SU-DHL-6 (cell line): Measurements from ENCODE around the gene PCGF5.

ENCODE experiments used
- H2AFZ ChIP-seq: fragments of 200-600 bp; sonication (generic); 2 replicates; pipeline ENCODE4 v1.6.1; 2014; ENCODE audit warnings: low read depth, mild to moderate bottlenecking, moderate library complexity, mixed read lengths, antibody characterized with exemption, low read length; ENCODE audit not compliant: severe bottlenecking
- H3F3A ChIP-seq: fragments of 200-600 bp; shearing (Covaris generic); 2 replicates; pipeline ENCODE4 v1.6.0; 2016; ENCODE audit warnings: antibody characterized with exemption, mild to moderate bottlenecking; ENCODE audit not compliant: insufficient read depth
- H3K27ac ChIP-seq: fragments of 200-600 bp; sonication (generic); 2 replicates; pipeline ENCODE4 v1.5.1; 2016; ENCODE audit warnings: low read depth, mild to moderate bottlenecking, low read length, moderate library complexity, mixed read lengths
- H3K27me3 ChIP-seq: fragments of 200-600 bp; sonication (generic), shearing (Covaris generic); 2 replicates; pipeline ENCODE4 v1.6.0; 2014; ENCODE audit warnings: mild to moderate bottlenecking, low read length
- H3K36me3 ChIP-seq: fragments of 200-600 bp; sonication (generic); 2 replicates; pipeline ENCODE4 v1.6.1; 2014; ENCODE audit warnings: mild to moderate bottlenecking, low read length, mixed read lengths
- H3K4me2 ChIP-seq: fragments of 300-600, 200-600 bp; shearing (Covaris generic), sonication (generic); 2 replicates; pipeline ENCODE4 v1.6.0; 2014; ENCODE audit warnings: low read length, low read depth, mild to moderate bottlenecking; ENCODE audit not compliant: poor library complexity, severe bottlenecking
- H3K4me3 ChIP-seq: fragments of 200-600 bp; sonication (generic); 2 replicates; pipeline ENCODE4 v1.5.1; 2014; ENCODE audit warnings: antibody characterized with exemption, low read length, mild to moderate bottlenecking, mixed read lengths; ENCODE audit not compliant: insufficient read depth, poor library complexity, severe bottlenecking
- H3K79me2 ChIP-seq: fragments of 200-600 bp; sonication (generic); 2 replicates; pipeline ENCODE4 v1.6.1; 2014; ENCODE audit warnings: mild to moderate bottlenecking, low read length, moderate library complexity; ENCODE audit not compliant: insufficient read depth
- H3K9ac ChIP-seq: fragments of 200-600 bp; sonication (generic); 2 replicates; pipeline ENCODE4 v1.7.0; 2014; ENCODE audit warnings: mild to moderate bottlenecking, low read length
- H3K9me2 ChIP-seq: fragments of 200-600 bp; sonication (generic); replicated peaks from 2 replicates; pipeline ENCODE4 v1.6.1; 2014; ENCODE audit warnings: low read length; ENCODE audit not compliant: insufficient read depth
- H3K9me3 ChIP-seq: fragments of 200-600 bp; sonication (generic); 2 replicates; pipeline ENCODE4 v1.6.1; 2014; ENCODE audit warnings: low read length, mixed read lengths; ENCODE audit not compliant: insufficient read depth
- H4K20me1 ChIP-seq: fragments of 200-600 bp; sonication (generic); 2 replicates; pipeline ENCODE4 v1.6.1; 2014; ENCODE audit warnings: low read depth, mild to moderate bottlenecking, antibody characterized with exemption, low read length, moderate library complexity, mixed read lengths
- EZH2phosphoT487 ChIP-seq: fragments of 200-600 bp; sonication (generic), shearing (Covaris generic); conservative IDR thresholded peaks from 2 replicates; pipeline ENCODE4 v1.6.1; 2018; ENCODE audit warnings: mild to moderate bottlenecking, antibody characterized with exemption, low read length, moderate library complexity, mixed read lengths
- TF ChIP-seq, protein P1 (sequence below): fragments of 200-600 bp; sonication (generic); IDR thresholded peaks from one replicate; pipeline ENCODE4 v1.5.1; 2017; ENCODE audit warnings: antibody characterized with exemption, mild to moderate bottlenecking, low read length, moderate library complexity; ENCODE audit not compliant: insufficient read depth, poor library complexity, severe bottlenecking

The PCGF5 gene

DNA sequence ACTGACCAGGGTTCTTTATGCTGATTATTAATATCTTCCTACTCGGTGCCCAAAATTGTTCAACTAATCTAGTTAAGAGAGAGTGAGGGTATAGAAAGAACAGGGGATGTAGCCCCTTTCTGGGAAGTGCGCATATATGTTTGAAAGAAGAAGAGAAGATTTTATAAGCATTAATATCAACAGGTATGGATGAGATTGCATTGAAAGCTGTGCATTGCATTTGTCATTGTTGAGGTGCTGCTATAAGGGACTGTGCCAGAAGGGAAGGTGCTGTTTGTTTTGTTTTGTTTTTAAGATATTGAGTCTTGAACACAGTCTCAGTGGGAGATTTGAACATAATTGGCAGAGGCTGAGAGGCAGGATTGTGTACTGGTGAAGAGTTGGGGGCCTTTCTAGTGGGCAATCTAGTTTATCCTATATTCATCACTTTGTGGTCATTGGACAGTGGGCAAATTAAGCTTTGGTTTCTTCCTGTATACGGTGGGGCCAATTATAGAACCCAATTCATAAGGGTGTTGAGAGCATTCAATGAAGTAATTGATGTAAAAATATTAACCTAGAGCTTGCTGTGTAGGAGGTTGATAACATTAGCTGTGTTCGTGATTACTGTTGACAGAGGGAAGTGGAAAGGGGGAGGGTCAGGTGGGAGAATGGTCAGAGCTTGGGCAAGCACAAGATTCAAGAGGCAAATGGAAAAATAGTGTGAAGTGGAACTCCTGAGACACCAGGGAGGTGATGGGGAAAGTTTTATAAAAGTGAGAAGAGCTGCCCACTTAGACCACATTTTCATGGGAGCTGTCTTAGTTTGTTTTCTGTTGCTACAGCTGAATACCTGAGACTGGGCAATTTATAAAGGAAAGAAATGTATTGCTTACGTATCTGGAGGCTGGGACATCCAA lies 19.9 kb upstream of the PCGF5 start:
- Histone ChIP-seq H3F3A (no peaks in the 10 kb centered on the region), H3K27ac (no peak overlapping the region), H3K27me3 (no peaks in the 10 kb centered on the region), H3K4me2 (no peak overlapping the region), H3K79me2 (no peaks in the 10 kb centered on the region), H4K20me1 (0 out of 2 replicates have a peak, but pooled peaks cover 6% of the 10 kb centered on the region), H2AFZ (no peak overlapping the region), H3K4me3 (no peak overlapping the region), H3K9me3 (no peaks in the 10 kb centered on the region), H3K9me2 (no peaks in the 10 kb centered on the region), H3K36me3 (no peaks in the 10 kb centered on the region), H3K9ac (no peak overlapping the region)
- TF ChIP-seq, protein P1, sequence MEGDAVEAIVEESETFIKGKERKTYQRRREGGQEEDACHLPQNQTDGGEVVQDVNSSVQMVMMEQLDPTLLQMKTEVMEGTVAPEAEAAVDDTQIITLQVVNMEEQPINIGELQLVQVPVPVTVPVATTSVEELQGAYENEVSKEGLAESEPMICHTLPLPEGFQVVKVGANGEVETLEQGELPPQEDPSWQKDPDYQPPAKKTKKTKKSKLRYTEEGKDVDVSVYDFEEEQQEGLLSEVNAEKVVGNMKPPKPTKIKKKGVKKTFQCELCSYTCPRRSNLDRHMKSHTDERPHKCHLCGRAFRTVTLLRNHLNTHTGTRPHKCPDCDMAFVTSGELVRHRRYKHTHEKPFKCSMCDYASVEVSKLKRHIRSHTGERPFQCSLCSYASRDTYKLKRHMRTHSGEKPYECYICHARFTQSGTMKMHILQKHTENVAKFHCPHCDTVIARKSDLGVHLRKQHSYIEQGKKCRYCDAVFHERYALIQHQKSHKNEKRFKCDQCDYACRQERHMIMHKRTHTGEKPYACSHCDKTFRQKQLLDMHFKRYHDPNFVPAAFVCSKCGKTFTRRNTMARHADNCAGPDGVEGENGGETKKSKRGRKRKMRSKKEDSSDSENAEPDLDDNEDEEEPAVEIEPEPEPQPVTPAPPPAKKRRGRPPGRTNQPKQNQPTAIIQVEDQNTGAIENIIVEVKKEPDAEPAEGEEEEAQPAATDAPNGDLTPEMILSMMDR = no peak
- no peak for TF ChIP-seq EZH2phosphoT487

DNA sequence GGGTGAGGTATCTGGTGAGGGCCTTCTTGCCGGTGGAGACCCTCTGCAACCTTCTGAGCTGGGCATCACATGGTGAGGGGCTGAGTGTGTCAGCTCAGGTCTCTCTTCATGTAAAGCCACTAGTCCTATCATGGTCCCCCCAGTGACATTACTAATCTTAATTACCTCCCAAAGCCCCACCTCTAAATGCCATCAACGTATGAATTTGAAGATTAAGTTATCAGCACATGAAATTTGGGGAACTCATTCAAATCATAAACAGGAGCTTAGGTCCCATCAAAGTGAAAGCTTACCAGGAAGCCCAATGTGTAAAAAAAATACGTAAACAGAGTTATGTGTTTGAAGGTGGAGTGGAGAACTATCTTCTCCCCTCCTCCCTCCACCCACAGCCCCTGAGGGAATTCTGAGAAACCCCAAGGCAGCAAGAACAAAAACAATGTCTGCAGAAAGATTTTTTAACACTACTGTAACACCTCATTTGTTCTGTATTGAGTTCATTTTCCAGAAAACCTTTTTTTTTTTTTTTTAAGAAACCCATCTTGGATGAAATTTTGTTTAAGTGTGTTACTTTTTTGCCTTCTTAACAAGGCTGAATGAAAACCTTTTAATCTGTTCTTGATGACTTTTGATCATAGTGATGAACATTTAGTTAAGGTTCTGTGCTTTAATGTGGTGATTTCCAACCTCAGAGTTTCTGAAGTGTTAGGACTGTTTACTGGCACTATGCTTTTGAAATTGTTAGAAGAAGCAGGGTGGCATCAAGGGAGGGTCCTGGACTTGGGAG lies 19.1 kb upstream of the PCGF5 start:
- H3K27me3 ChIP-seq = no peaks in the 10 kb centered on the region
- no peak overlapping the region for H3K9ac ChIP-seq
- no peaks in the 10 kb centered on the region for H3K36me3 ChIP-seq
- H3K27ac ChIP-seq = no peak overlapping the region
- no peak overlapping the region for H3K4me3 ChIP-seq
- TF ChIP-seq, protein P1 = no peak
- TF ChIP-seq EZH2phosphoT487 = no peak
- H2AFZ ChIP-seq = no peak overlapping the region
- H3F3A ChIP-seq = no peaks in the 10 kb centered on the region
- H4K20me1 ChIP-seq = 0 out of 2 replicates have a peak, but pooled peaks cover 6% of the 10 kb centered on the region
- H3K9me3 ChIP-seq = no peaks in the 10 kb centered on the region
- H3K4me2 ChIP-seq = no peak overlapping the region
- H3K79me2 ChIP-seq = no peaks in the 10 kb centered on the region
- no peaks in the 10 kb centered on the region for H3K9me2 ChIP-seq

DNA sequence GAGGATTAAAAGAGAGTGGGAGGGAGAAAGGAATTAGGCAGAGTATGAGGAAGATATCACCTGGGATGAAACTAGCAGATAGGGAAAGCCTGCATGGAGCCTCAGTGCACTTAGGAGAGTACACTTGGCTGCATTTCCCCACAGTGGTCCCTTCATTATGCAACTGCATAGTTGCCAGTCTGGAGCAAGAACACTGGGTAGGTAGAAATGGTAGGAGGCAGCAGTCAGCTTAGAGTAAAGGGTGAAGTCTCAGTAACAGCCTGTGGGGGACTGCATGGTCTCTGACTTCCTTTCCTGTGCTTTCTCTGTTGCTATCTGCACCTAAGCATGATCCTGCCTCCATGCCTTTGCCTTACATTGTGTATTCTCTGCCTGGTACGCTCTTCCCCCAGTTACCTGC lies 14.0 kb upstream of the PCGF5 start:
- Histone ChIP-seq H4K20me1 (peaks cover 14% of the 10 kb centered on the region), H3K79me2 (no peaks in the 10 kb centered on the region), H3F3A (no peaks in the 10 kb centered on the region)

More for the DNA sequence above, 14.0 kb upstream of the PCGF5 start:
- H3K9ac ChIP-seq = no peak overlapping the region
- TF ChIP-seq, protein P1 = no peak
- TF ChIP-seq EZH2phosphoT487 = no peak
- H3K27ac ChIP-seq = no peak overlapping the region
- no peaks in the 10 kb centered on the region for H3K9me2 ChIP-seq
- H3K27me3 ChIP-seq = no peaks in the 10 kb centered on the region
- no peak overlapping the region for H3K4me3 ChIP-seq
- no peak overlapping the region for H2AFZ ChIP-seq
- no peaks in the 10 kb centered on the region for H3K9me3 ChIP-seq
- H3K4me2 ChIP-seq = no peak overlapping the region
- H3K36me3 ChIP-seq = no peaks in the 10 kb centered on the region
